HEK293 (cell line): ENCODE measurements around the gene MYO1E.

ENCODE experiments used
- ZFP37 ChIP-seq: fragments of 450-650 bp; formaldehyde crosslinking; IDR thresholded peaks from 2 replicates; pipeline ENCODE4 v1.5.1; 2016; ENCODE audit warnings: missing biosample characterization, missing genetic modification characterization
- ZNF23 ChIP-seq: fragments of 450-650 bp; formaldehyde crosslinking; IDR thresholded peaks from 2 replicates; pipeline ENCODE4 v1.5.1; 2016; ENCODE audit warnings: missing biosample characterization, missing genetic modification characterization, borderline replicate concordance
- ZNF24 ChIP-seq: fragments of 450-650 bp; formaldehyde crosslinking; IDR thresholded peaks from 2 replicates; pipeline ENCODE4 v1.5.1; 2016; ENCODE audit warnings: missing biosample characterization, missing genetic modification characterization
- ZNF341 ChIP-seq: fragments of 450-650 bp; formaldehyde crosslinking; IDR thresholded peaks from 2 replicates; pipeline ENCODE4; 2016; ENCODE audit warnings: low read depth, missing biosample characterization, missing genetic modification characterization
- ZNF639 ChIP-seq: fragments of 450-650 bp; formaldehyde crosslinking; IDR thresholded peaks from 2 replicates; pipeline ENCODE4 v1.5.1; 2016; ENCODE audit warnings: missing biosample characterization, missing genetic modification characterization
- ZNF677 ChIP-seq: fragments of 450-650 bp; IDR thresholded peaks from 2 replicates; pipeline ENCODE4 v1.5.0; 2018; ENCODE audit warnings: missing biosample characterization, mild to moderate bottlenecking, missing genetic modification characterization, moderate library complexity
- ZNF785 ChIP-seq: fragments of 450-650 bp; formaldehyde crosslinking; IDR thresholded peaks from 2 replicates; pipeline ENCODE4 v1.5.1; 2016; ENCODE audit warnings: missing biosample characterization, missing genetic modification characterization
- TF ChIP-seq, protein P1 (sequence below): fragments of 450-650 bp; formaldehyde crosslinking; IDR thresholded peaks from 2 replicates; pipeline ENCODE4 v1.5.1; 2016; ENCODE audit warnings: missing biosample characterization, missing genetic modification characterization

GRCh38 chr15:59229015-59229414, 143.7 kb downstream of the MYO1E start:
- no peak for TF ChIP-seq ZNF639 (tag by site-specific recombination)
- TF ChIP-seq ZFP37 (tag by site-specific recombination) = no peak
- no peak for TF ChIP-seq ZNF341 (tag by site-specific recombination)
- no peak for TF ChIP-seq ZNF23 (tag by site-specific recombination)
- no peak for TF ChIP-seq ZNF677 (tag by site-specific recombination)
- TF ChIP-seq ZNF24 (tag by site-specific recombination) = no peak
- TF ChIP-seq, protein P1, sequence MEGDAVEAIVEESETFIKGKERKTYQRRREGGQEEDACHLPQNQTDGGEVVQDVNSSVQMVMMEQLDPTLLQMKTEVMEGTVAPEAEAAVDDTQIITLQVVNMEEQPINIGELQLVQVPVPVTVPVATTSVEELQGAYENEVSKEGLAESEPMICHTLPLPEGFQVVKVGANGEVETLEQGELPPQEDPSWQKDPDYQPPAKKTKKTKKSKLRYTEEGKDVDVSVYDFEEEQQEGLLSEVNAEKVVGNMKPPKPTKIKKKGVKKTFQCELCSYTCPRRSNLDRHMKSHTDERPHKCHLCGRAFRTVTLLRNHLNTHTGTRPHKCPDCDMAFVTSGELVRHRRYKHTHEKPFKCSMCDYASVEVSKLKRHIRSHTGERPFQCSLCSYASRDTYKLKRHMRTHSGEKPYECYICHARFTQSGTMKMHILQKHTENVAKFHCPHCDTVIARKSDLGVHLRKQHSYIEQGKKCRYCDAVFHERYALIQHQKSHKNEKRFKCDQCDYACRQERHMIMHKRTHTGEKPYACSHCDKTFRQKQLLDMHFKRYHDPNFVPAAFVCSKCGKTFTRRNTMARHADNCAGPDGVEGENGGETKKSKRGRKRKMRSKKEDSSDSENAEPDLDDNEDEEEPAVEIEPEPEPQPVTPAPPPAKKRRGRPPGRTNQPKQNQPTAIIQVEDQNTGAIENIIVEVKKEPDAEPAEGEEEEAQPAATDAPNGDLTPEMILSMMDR = no peak
- no peak for TF ChIP-seq ZNF785 (tag by site-specific recombination)
